GM18858 (cell line): ENCODE results near the gene SETD2.
A peak's percentile ranks its signal among the peaks of the same experiment; 100 is the strongest.

ENCODE experiments used
- ATAC-seq: cut with Tn5 transposase; IDR thresholded peaks from one replicate; pipeline ENCODE4 v1.9.1; 2021; ENCODE audit not compliant: unreplicated experiment

Gene SETD2

DNA sequence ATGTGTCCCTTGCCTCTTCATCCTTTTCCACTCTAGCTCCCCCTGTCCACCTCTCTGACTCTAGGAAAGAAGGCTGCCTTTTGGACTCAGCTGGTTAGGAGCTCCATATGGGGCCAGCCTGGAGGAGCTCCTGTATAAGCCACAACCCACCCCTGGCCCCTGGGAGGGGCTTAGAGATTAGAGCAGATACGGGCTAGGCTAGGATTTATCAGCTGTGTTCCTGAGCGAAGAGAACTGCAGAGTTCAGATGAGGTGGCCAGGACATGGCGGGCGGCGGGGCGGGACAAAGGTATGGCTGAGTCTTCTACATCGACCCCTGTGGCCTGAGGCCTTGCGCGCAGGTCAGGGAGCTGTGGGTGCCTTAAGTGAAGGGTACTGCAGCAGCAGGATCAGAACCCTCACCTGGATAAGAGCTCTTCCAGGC, 176.6 kb downstream of the SETD2 start:
- no peak for ATAC-seq

- no peak for ATAC-seq
These were observed 177.1 kb downstream of the SETD2 start for GRCh38 chr3:46986782-46987310.

- ATAC-seq = no peak
These were observed 177.7 kb downstream of the SETD2 start for GRCh38 chr3:46986055-46986730.

GRCh38 chr3:46985588-46985987, 178.3 kb downstream of the SETD2 start:
- no peak for ATAC-seq

DNA sequence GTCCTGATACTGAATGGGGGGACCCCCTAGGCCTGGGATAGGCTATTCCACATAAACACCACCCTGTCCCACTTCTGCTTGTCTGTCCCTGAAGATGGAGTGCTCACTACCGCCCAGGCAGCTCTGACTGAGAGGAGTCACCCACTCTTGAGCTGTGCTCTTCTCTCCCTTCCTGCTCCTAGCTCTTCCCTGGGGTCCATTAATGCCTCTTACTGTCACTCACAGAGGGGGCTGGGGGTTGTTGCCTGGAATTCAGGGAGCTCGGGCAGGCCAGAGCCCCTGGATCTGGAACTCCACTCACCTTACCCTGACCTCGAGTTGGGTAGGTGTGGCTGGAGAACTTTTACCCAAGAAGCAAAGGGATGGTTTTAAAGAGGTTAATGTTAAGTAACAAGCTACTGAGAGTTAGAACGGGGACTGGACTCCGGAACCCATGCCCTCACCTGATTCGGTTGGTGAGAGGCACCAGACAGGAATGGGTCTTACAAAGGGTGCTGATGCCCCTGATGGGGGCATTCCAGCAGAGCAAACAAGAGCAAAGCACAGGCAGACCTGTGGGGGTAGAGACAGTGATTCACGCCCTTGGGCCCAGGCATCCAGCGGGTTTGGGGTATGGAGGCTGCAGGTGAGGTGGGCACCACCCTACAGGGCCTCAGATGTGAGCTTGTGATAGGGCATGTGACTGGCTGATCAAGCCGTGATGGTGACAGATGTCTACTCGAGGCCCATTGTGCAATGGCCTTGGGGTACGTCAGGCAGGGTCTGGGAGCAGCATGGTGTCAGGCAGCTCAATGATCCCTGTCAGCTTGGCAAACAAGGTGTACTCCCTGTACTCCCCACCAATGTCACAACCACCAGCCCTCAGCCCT, 179.1 kb downstream of the SETD2 start:
- no peak for ATAC-seq

DNA sequence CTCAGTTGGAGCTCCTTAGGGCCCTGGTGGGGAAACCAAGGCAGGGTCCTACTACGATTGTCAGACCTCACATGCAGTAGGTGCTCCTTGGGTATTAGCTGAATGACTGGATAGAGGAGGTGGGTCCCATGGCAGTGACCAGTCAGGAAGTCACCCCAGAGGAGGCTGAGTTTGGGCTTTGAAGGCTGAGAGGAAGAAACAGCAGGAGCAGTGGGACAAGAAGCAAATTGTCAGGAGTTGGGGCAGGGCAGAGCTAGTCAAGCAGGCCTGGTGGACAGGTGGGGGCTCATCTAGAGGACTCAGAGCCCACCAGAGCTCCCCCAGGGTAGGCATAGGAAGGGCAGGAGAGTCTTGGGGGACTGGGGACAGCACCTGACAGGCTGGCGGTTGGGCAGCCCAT, 181.4 kb downstream of the SETD2 start:
- no peak for ATAC-seq

GRCh38 chr3:46981932-46982471, 181.9 kb downstream of the SETD2 start:
- no peak for ATAC-seq

DNA sequence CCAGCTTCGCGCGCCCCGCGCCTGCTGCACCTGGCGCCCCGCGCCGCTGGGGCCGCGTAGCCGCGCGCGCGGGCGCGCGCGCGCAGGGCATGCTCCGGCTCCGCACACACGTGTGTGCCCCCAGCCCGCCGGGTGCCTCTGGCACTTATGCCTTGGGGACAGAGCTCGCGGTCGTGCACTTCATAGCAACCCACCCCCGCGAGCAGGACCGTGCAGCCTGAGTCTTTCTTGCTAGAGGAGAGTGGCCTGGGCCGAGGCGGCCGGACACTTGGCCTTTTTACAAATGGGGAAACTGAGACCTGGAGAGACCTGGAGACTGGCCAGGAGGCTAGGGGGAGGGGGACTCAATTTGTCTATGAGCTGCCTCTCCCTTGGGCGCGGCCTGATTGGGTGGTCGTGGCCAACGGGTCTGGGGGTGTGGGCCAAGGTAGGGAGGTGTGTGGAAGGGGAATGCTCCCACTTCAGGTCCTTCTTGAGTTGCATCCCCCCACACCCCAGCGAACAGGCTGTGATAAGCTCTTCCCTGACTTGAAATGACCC, 183.9 kb downstream of the SETD2 start:
- ATAC-seq = no peak

- peak; percentile 65 for ATAC-seq
These were observed 184.6 kb downstream of the SETD2 start, which contains the start of gene NBEAL2 for GRCh38 chr3:46978985-46979944. Gene NBEAL2 (plus strand): TSS chr3:46979666. CDS start chr3:46979862, 196 bp downstream.

GRCh38 chr3:46978381-46978780, 185.5 kb downstream of the SETD2 start:
- ATAC-seq = no peak

DNA sequence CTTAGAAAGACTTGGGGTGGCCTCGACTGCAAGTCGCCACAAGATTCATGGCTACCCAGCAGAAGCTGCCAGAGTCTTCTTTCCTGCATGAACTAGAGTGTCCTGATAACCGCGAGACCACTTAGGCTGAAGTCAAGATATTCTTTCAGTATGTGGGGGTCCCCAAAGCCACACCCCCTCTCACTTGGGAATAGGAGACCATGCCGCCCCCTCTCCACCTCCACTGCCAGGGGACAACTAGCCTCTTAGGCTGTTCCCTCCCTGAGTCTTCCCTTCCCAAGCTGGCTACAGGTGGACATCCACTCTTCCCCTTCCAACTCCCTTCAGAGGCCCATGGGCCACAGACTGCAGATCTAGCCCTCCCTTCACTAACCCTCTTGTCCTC, 186.1 kb downstream of the SETD2 start:
- ATAC-seq = no peak

DNA sequence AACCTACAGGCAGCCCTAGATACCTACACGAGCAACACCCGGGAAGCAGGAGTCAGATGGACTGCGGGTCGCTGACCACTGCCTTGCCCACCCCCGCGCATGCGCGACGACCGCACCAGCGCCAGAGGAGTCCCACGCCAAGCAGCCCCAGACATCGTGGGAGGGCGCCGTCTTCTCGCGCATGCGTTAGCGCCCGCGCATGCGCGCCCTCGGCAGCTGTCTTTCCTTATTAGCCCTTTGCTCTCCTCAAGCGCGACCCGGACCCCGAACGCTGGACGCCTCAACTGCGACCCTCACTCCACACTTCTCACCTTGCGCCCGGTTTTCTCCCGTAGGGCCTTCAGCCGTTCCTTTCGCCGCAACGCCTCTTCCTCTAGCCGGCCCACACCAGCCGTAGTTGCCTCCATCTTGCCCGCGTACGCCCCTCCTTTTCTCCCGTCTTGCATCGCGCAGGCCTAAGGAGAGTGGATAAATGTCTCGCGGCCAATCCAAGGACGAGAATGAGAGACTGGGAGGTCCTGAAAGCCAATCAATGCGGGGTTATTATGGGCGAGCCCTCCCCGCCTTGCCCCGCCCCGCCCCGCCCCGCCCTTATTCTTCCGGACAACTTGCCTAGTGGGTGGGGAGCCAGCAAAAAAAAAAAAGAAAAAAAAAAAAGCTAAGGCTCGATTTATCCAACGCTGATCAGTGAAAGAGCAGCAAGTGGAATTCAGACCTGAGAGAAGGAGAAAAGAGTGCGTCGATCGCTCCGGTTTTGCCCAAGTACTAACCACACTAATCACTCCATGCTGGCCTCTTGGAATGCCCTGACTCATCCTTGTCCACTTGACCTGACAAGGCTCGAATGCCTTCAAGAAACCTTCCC, 187.4 kb downstream of the SETD2 start, which contains the start of gene CCDC12:
TSS of gene CCDC12 (minus strand) at position 420 of the 865 bp plus-strand sequence. CDS start at position 407, 13 bp downstream.
- peak; percentile 28 for ATAC-seq

- no peak for ATAC-seq
These were observed 189.3 kb downstream of the SETD2 start for GRCh38 chr3:46974421-46975171.

DNA sequence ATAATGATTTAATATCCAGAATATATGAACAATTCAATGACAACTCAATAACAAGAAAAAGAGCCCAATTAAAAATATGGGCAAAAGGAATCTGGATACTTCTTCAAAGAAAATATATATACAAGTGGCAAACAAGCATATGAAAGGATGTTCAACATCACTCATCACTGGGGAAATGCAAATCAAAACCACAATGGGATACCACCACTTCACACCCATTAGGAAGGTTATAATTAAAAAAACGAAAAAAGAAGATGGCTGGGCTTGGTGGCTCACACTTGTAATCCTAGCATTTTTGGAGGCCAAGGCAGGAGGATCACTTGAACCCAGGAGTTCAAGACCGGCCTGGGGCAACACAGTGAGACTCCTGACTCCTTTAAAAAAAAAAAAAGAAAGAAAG, 191.5 kb downstream of the SETD2 start:
- ATAC-seq = no peak

DNA sequence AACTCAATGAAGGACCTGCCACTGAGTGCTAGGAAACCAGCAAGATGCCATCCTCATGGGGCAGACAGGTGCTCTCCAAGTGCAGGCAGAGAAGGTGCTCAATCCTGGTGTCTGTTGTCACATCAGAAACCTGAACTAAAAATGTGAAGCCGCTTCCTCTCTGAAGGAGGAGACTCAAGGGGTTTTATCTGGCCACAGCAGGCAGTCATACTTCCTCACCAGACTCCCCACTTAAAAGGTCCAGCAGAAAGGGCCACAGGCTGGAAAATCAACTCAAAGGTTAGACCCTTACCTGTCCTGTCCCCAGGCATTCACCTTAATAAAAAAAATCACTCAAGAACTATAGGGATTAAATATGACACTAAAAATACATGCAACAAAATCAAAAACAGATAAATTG, 192.2 kb downstream of the SETD2 start:
- no peak for ATAC-seq

DNA sequence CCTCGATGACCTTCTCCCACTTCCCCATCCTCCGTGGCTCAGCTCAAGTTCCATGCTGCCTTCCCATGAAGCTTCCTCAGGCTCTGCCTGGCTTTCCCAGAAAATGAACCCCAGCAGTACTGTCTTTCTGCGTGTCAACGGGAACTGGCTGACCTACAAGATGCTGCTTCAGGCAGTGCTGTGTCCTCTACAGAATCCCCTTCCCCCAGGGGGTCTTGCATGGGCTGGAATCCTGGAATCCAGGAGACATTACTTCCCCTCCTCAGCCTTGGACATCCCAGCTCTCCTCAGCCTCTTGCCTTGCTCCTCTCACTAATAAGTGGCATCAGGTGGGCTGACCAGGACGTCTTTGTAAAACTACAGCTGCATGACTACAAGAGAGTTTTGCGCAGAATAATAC, 192.8 kb downstream of the SETD2 start:
- no peak for ATAC-seq

- no peak for ATAC-seq
These were observed 193.4 kb downstream of the SETD2 start for GRCh38 chr3:46970391-46971091.
